ENCODE data around the gene DNAAF1. TPM values are rescaled to one million over a fixed set of nuclear protein-coding genes. Genes with fewer than 3 reads are reported as not detected.

DNAAF1 gene
- total RNA-seq, 1 experiment from 2014 or later, result 0.07 TPM

DNA sequence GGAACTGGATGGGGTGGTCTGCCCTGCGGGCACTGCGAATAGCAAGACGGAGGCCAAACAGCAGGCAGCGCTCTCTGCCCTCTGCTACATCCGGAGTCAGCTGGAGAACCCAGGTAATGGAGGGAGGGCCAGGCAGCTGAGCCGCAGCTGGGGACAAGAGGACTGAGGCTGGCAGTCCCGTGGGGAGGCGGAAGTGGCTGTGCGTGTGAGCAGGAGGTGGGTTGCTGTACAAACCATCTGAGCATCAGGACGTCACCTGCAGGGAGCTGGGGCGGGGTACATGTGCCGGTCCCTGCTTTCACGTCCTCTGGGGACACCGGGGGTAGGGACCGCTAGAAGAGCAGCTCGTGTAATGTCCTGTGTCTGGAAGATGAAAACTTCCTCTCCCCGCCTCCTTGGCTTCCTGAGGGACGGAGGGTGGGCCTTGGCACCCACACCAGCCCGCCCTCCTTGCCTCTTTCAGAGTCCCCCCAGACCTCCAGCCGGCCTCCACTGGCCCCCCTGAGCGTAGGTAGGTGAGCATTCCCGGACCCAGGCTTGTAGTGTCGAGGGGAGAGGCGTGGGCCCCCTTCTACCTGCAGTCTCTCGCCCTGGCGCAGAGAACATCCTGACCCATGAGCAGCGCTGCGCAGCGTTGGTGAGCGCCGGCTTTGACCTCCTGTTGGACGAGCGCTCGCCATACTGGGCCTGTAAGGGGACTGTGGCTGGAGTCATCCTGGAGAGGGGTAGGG, 49.5 kb downstream of the DNAAF1 start:
- H3K4me1 Mint-ChIP-seq (ENCODE audit: low read depth, unreplicated experiment), result no peaks in the 10 kb centered on the region
- no peaks in the 10 kb centered on the region for H3K27me3 Mint-ChIP-seq (ENCODE audit: insufficient read depth, unreplicated experiment)
- Histone ChIP-seq H3K4me1 (peaks cover 9% of the 10 kb centered on the region; the same call in 1 of the 2 replicates), H3K4me3 (ENCODE audit: low read depth, low read length) (no peak overlapping the region), H3K9me3 (no peaks in the 10 kb centered on the region), H3K36me3 (ENCODE audit: control insufficient read depth, insufficient read depth, low read length) (no peaks in the 10 kb centered on the region), H3K27me3 (replicated peaks; ENCODE audit: control insufficient read depth, insufficient read depth, low read length) (no peaks in the 10 kb centered on the region)
- H3K9me3 Mint-ChIP-seq (ENCODE audit: unreplicated experiment), result no peaks in the 10 kb centered on the region
- TF ChIP-seq, protein P1, sequence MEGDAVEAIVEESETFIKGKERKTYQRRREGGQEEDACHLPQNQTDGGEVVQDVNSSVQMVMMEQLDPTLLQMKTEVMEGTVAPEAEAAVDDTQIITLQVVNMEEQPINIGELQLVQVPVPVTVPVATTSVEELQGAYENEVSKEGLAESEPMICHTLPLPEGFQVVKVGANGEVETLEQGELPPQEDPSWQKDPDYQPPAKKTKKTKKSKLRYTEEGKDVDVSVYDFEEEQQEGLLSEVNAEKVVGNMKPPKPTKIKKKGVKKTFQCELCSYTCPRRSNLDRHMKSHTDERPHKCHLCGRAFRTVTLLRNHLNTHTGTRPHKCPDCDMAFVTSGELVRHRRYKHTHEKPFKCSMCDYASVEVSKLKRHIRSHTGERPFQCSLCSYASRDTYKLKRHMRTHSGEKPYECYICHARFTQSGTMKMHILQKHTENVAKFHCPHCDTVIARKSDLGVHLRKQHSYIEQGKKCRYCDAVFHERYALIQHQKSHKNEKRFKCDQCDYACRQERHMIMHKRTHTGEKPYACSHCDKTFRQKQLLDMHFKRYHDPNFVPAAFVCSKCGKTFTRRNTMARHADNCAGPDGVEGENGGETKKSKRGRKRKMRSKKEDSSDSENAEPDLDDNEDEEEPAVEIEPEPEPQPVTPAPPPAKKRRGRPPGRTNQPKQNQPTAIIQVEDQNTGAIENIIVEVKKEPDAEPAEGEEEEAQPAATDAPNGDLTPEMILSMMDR (IDR thresholded peaks at IDR 0.05; ENCODE audit: insufficient read depth in 1 of 2, low read depth in 1 of 2, low read length in 1 of 2, severe bottlenecking in 1 of 2, unreplicated experiment in 1 of 2), result no peak
- no TSS peak for BruUV-seq (replicated peaks)
- no peaks in the 10 kb centered on the region for H3K36me3 Mint-ChIP-seq (ENCODE audit: insufficient read depth, unreplicated experiment)
- peak in 1 of 2 experiments; percentile 31 for DNase-seq
- no peak overlapping the region for H3K27ac Mint-ChIP-seq (ENCODE audit: unreplicated experiment)
- intact Hi-C loops (cut with micrococcal nuclease; ENCODE audit: unreplicated experiment), result no loop called here
- CTCF ChIA-PET, result interaction anchor here (1.0 kb wide), 1 partner anchor 8 kb away, joined by 10 read pairs; the partner anchor contains the start of gene TAF1C
- POLR2A ChIA-PET, result no interaction called here
- H3K4me3 Mint-ChIP-seq (ENCODE audit: unreplicated experiment), result no peak overlapping the region

DNA sequence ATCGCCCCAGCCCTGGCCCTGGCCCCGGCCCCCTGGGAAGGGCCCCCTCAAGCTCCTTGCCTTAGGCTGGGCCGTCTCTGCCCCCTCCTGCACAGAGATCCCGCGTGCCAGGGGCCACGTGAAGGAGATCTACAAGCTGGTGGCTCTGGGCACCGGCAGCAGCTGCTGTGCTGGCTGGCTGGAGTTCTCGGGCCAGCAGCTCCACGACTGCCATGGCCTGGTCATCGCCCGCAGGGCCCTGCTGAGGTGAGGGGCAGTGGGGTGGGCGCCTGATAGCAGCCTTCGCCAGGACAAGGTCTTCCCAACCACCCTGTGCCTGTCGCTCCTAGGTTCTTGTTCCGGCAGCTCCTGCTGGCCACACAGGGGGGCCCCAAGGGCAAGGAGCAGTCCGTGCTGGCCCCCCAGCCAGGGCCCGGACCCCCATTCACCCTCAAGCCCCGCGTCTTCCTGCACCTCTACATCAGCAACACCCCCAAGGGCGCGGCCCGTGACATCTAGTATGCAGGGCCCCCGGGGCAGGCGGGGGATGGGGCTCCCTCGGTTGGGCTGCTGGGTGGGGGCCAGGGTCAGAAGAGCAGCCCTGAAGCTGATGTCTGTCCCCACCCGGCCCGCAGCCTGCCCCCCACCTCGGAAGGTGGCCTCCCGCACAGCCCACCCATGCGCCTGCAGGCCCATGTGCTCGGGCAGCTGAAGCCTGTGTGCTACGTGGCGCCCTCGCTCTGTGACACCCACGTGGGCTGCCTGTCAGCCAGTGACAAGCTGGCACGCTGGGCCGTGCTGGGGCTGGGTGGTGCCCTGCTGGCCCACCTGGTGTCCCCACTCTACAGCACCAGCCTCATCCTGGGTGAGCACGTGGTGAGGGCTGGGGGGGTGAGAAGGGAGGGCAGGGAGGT, 50.3 kb downstream of the DNAAF1 start:
- no peaks in the 10 kb centered on the region for H3K36me3 ChIP-seq (ENCODE audit: control insufficient read depth, insufficient read depth, low read length)
- peaks cover 9% of the 10 kb centered on the region; the same call in 1 of the 2 replicates for H3K4me1 ChIP-seq
- H3K4me3 ChIP-seq (ENCODE audit: low read depth, low read length), result no peak overlapping the region
- intact Hi-C loops (cut with micrococcal nuclease; ENCODE audit: unreplicated experiment), result no loop called here
- no TSS peak for BruUV-seq (replicated peaks)
- H3K4me3 Mint-ChIP-seq (ENCODE audit: unreplicated experiment), result no peak overlapping the region
- CTCF ChIA-PET, result interaction anchor here (0.7 to 1.0 kb wide), 2 partner anchors 9 to 50 kb away, joined by 3 to 10 read pairs (median 6); partner anchors contain the start of genes DNAAF1, HSDL1 and TAF1C
- H3K9me3 ChIP-seq, result no peaks in the 10 kb centered on the region
- no peaks in the 10 kb centered on the region for H3K27me3 Mint-ChIP-seq (ENCODE audit: insufficient read depth, unreplicated experiment)
- no peaks in the 10 kb centered on the region for H3K27me3 ChIP-seq (replicated peaks; ENCODE audit: control insufficient read depth, insufficient read depth, low read length)
- H3K27ac Mint-ChIP-seq (ENCODE audit: unreplicated experiment), result no peak overlapping the region
- TF ChIP-seq, protein P1 (IDR thresholded peaks at IDR 0.05; ENCODE audit: insufficient read depth in 1 of 2, low read depth in 1 of 2, low read length in 1 of 2, severe bottlenecking in 1 of 2, unreplicated experiment in 1 of 2), result no peak
- POLR2A ChIA-PET, result no interaction called here
- H3K9me3 Mint-ChIP-seq (ENCODE audit: unreplicated experiment), result no peaks in the 10 kb centered on the region
- H3K36me3 Mint-ChIP-seq (ENCODE audit: insufficient read depth, unreplicated experiment), result no peaks in the 10 kb centered on the region
- DNase-seq, result no peak
- no peaks in the 10 kb centered on the region for H3K4me1 Mint-ChIP-seq (ENCODE audit: low read depth, unreplicated experiment)

DNA sequence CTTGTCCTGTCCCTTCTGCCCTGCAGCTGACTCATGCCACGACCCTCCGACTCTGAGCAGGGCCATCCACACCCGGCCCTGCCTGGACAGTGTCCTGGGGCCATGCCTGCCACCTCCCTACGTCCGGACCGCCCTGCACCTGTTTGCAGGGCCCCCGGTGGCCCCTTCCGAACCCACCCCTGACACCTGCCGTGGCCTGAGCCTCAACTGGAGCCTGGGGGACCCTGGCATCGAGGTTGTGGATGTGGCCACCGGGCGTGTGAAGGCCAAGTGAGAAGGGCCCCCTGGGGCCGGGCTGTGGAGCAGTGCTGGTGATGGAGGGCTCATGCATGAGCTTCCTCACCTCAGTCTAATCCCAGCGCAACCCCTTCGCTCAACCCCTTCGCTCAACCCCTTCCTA, 51.0 kb downstream of the DNAAF1 start:
- H3K36me3 Mint-ChIP-seq (ENCODE audit: insufficient read depth, unreplicated experiment), result no peaks in the 10 kb centered on the region
- CTCF ChIA-PET, result interaction anchor here (0.7 to 0.9 kb wide), 2 partner anchors 9 to 51 kb away, joined by 3 to 6 read pairs; partner anchors contain the start of genes DNAAF1, HSDL1 and TAF1C
- H3K4me1 Mint-ChIP-seq (ENCODE audit: low read depth, unreplicated experiment), result no peaks in the 10 kb centered on the region
- no peak overlapping the region for H3K4me3 ChIP-seq (ENCODE audit: low read depth, low read length)
- POLR2A ChIA-PET, result no interaction called here
- H3K27me3 Mint-ChIP-seq (ENCODE audit: insufficient read depth, unreplicated experiment), result no peaks in the 10 kb centered on the region
- no peak overlapping the region for H3K4me3 Mint-ChIP-seq (ENCODE audit: unreplicated experiment)
- H3K27me3 ChIP-seq (replicated peaks; ENCODE audit: control insufficient read depth, insufficient read depth, low read length), result no peaks in the 10 kb centered on the region
- peaks cover 9% of the 10 kb centered on the region; the same call in 1 of the 2 replicates for H3K4me1 ChIP-seq
- H3K9me3 ChIP-seq, result no peaks in the 10 kb centered on the region
- no TSS peak for BruUV-seq (replicated peaks)
- intact Hi-C loops (cut with micrococcal nuclease; ENCODE audit: unreplicated experiment), result no loop called here
- TF ChIP-seq, protein P1 (IDR thresholded peaks at IDR 0.05; ENCODE audit: insufficient read depth in 1 of 2, low read depth in 1 of 2, low read length in 1 of 2, severe bottlenecking in 1 of 2, unreplicated experiment in 1 of 2), result no peak
- no peaks in the 10 kb centered on the region for H3K9me3 Mint-ChIP-seq (ENCODE audit: unreplicated experiment)
- DNase-seq, result no peak
- no peak overlapping the region for H3K27ac Mint-ChIP-seq (ENCODE audit: unreplicated experiment)
- H3K36me3 ChIP-seq (ENCODE audit: control insufficient read depth, insufficient read depth, low read length), result no peaks in the 10 kb centered on the region

All from Caco-2 (cell line).